CD4-positive, alpha-beta T cell treated with Interleukin-12 subunit alpha and Interleukin-12 subunit beta, for 1 hour (primary cell): Measurements from ENCODE around the gene ZNF497.

ENCODE experiments used
- DNase-seq: peaks from one replicate; pipeline ENCODE4 v3.0.0-alpha.2; 2020

Gene ZNF497

DNA sequence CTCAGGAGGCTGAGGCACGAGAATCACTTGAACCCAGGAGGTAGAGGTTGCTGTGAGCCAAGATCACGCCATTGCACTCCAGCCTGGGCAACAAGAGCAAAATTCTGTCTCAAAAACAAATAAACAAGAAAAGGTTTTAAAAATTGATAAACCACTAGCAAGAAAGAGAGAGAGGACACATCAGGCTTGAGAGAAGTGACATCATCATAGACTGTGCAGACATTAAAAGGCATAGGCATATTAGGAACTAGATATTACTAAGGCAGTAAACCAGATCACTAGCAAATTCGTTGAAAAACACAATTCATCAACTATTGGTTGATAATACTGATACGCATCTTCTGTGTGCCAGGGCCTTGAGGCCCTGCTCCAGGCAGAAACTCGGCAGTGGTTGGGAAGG lies 17.0 kb downstream of the ZNF497 start:
- no peak for DNase-seq

DNA sequence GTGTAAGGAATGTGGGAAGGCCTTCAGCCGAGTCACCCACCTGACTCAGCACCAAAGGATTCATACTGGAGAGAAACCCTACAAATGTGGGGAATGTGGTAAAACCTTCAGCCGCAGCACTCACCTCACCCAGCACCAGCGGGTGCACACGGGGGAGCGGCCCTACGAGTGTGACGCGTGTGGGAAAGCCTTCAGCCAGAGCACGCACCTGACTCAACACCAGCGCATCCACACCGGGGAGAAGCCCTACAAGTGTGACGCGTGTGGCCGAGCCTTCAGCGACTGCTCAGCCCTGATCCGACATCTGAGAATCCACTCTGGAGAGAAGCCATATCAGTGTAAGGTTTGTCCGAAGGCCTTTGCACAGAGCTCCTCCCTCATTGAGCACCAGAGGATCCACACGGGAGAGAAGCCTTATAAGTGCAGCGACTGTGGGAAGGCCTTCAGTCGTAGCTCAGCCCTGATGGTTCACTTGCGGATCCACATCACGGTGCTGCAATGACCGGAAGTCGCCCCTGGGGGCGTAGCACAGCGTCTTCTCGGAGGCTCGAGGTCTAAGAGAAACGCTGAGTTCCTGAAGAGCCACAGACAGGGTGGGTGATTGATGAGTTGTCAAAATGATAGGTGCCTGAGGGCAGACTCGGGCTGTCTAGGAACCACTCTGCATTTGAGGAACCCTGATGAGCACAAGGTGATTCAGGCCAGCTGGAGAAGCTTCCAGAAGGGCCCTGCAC lies 23.6 kb downstream of the ZNF497 start:
- DNase-seq = no peak

- DNase-seq = no peak
These were observed 24.2 kb downstream of the ZNF497 start for GRCh38 chr19:58338336-58338735.

DNA sequence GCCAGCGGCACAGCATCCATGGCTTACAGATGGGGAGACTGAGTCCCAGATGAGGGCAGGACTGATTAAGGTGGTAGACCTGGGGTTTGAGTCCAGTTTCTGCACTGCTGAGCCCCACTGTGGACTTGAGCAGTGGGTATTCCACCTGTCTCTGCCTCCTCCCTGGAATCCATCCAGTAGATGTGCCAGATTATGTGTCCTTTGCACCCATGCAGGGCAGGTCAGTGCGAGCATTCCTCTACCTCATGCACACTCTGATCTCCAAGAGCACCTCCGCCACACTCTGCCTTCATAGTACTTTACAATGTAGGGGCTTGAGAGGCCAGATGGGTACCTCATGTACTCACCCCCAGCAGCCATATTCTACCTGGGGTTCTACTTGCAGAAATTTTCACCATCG lies 25.7 kb downstream of the ZNF497 start:
- no peak for DNase-seq

DNA sequence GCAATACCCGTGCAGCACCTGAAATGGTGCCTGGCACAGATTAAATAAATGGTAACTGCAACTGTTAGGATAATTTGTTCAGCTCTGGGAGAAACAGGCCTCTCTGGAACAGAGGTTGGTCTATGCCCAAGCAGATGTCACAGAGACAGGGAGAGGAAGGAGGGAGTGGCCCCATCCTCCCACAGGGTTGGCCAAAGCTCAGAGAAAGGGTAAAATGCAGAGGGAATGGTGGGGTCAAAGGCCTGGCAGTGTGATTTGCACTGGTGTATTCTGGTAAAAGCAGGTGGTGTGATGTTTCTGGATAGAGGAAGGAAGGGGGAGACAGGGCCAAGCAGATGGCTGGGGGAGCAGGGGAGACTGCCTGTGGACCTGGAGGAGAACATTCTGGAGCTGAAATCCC lies 26.3 kb downstream of the ZNF497 start:
- no peak for DNase-seq

DNA sequence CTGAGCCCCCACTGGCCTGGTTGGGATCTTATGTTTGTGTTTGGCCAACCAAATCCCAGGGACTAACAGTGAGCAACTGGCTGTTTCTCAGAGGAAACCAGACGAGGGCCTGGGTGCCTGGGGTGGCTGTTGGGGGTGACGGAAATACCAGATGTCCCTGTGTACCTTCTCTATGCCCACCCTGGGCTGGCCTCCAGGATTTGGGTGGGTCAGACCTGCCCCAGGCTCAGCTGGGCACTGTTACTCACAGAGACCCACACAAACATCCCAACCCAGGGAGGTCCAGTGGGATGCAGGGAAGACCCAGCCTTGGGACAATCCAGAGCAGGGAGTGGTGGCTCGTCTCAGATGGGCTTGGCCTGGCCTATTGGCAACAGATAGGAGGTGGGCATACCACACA lies 26.9 kb downstream of the ZNF497 start:
- no peak for DNase-seq

DNA sequence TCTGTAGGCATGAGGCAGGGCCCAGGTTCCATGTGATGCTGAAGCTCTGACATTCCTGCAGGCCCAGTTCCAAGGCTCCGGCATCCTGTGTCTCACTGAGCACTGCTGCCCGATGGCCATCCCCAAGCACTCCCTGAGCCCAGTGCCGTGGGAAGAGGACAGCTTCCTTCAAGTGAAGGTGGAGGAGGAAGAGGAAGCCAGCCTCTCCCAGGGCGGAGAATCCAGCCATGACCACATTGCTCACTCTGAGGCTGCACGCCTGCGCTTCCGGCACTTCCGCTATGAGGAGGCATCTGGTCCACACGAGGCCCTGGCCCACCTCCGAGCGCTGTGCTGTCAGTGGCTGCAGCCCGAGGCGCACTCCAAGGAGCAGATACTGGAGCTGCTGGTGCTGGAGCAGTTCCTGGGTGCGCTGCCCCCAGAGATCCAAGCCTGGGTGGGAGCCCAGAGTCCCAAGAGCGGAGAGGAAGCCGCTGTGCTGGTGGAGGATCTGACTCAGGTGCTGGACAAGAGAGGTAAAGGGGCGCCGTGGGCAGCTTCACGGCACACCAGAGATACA lies 27.8 kb downstream of the ZNF497 start:
- DNase-seq = no peak

DNA sequence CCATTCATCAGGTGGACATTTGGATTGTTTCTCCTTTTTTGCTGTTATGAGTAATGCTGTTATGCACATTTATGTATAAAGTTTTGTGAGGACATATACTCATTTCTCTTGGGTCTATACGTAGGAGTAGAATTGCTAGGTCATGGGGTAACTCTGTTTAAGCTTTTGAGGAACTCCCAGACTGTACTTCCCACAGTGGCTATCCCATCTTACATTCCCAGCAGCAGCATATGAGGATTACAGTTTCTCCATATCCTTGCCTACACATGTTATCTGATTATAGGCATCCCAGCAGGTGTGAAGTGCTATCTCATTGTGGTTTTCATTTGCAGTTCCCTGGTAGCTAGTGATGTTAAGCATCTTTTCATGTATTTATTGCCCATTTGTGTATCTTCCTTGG lies 29.9 kb downstream of the ZNF497 start:
- DNase-seq = no peak

- DNase-seq = no peak
These were observed 32.1 kb downstream of the ZNF497 start for GRCh38 chr19:58330458-58330857.

GRCh38 chr19:58328999-58329398 lies 33.6 kb downstream of the ZNF497 start:
- peak; percentile 15 for DNase-seq

GRCh38 chr19:58326914-58327726 lies 35.4 kb downstream of the ZNF497 start, which contains the start of gene ZSCAN22:
TSS of gene ZSCAN22 (plus strand) at chr19:58326994. CDS start at chr19:58334803, 7,809 bp downstream.
- peak; percentile 91 for DNase-seq

DNA sequence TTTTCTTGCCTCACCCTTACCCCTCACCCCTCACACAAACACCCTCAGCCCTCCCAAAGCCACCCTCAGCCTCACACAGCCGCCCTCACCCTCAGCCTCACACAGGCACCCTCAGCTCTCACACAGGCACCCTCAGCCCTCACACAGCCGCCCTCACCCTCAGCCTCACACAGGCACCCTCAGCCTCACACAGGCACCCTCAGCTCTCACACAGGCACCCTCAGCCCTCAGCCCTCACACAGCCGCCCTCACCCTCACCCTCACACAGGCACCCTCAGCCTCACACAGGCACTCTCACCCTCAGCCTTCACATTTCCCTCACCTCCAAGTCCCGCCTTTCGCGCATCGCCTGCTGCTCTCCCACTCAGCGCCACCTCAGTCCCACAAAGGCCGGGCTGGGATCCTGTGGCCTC lies 36.0 kb downstream of the ZNF497 start:
- DNase-seq = no peak

DNA sequence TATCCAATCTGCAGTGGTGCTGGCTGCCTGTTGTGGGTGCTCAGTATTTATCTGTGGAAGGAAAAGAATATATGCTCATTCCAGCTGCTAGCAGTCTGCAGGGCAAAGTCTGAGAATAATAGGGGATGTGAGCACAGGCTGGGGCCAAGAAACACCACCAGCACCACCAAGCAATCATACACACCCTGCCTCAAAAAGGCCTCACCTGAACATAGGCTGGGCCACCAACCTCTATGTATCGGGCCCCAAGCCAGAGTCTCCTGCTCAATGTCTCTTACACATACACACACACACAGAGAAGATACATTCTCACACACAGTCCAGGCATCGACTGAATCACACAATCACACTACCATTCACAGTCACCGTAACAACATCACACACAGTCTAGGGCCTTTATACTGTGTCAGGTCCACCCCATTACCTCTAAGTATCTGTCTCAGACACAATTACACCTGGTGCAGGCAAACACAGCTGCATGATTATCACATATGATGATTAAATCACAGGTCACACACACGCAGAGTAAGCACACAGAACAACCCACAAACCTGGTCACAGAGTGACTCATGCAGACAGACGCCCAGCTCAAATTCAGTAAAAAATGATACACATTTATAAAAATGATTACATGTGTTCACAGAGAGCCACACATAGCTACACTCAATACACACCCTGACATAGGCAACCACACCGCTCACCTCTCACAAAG lies 37.1 kb downstream of the ZNF497 start:
- no peak for DNase-seq

GRCh38 chr19:58319241-58319640 lies 43.3 kb downstream of the ZNF497 start:
- no peak for DNase-seq

GRCh38 chr19:58318297-58318696 lies 44.3 kb downstream of the ZNF497 start:
- DNase-seq = no peak

GRCh38 chr19:58317476-58318072 lies 45.0 kb downstream of the ZNF497 start:
- peak; percentile 23 for DNase-seq

GRCh38 chr19:58315580-58315979 lies 47.0 kb downstream of the ZNF497 start:
- DNase-seq = no peak

- no peak for DNase-seq
These were observed 51.1 kb downstream of the ZNF497 start for GRCh38 chr19:58311345-58311865.

- DNase-seq = peak; percentile 17
These were observed 51.9 kb downstream of the ZNF497 start for GRCh38 chr19:58310685-58311084.

DNA sequence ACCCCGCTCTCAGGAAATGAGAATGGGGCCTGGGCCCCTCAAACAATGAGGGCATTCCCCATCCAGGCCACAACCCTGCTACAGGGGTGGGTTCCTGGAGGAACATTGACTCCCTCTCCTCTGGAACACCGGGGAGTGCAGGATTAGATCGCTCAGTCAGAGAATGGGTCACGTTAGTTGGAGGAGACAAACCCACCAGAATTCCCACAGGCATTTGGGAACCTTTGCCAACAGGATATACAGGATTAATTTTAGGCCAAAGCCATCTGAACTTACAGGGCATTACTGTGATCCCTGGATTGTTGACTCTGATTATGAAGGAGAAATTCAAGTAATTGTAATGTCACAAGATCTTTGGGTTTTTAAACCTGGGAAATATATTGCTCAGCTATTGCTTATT lies 54.8 kb downstream of the ZNF497 start:
- no peak for DNase-seq

DNA sequence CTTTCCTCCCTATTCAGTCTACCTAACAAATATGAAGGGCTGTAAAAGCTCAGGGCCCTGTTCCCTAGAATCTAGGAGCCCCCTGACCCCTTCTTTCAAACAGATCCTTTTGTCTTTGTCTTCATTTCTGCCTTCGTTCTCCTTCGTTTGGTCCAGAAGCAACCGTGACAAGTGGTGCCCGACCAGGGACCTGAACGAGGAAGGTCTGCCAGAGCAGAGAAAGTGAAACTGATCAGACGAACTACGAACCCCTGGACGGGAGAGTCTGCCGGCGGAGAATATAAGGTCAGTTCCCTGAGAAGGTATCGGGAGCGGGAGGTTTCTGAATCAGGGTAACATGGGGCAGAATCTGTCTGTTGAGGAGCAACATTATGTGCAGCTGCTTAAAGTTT lies 56.6 kb downstream of the ZNF497 start:
- no peak for DNase-seq

DNA sequence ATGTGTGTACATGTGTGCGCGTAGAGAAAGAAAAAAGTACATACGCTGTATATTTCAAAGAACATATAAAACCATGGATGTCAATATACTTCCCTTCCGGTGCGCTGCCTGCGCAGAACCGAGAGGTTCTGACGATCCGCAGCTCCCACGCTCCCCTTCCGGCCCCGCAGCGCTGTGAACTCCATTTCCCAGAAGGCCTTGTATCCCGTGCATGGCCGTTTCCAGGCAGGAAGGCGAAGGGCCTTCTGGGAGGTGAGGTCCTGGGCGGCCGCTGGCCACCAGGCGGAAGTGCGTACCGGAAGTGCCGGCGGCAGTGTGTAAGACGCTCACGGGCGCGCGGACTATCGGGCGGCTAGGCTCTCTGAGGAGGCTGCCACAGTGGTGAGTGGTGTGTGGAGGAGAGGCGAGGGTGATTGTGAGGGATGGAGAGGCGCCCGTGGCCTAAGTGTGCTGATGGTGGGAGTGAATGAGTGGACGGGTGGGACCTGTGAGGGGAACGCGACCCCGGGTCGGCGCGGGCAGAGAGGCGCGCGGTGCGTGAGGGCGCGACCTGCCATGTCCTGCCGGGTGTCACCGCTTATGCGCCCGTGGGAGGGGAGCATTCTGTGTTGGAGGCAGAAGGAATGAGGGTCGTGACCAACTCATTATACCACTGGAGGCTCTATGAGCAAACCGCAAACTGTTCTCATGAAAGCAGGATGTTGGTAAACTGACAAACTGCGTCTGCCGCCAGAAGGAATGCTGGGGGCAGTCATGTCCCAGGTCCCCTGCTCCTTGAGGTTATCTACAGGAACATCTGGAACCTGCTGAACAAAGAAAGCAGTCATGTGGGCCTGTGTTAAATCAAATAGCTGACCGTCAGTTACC lies 57.3 kb downstream of the ZNF497 start, which contains the start of gene ERVK3-1:
Gene ERVK3-1, plus strand, starts transcription at position 313 of the 867 bp plus-strand sequence. CDS start 6,792 bp downstream, outside the sequence.
- DNase-seq = peak; percentile 96
